OCI-LY7 (cell line): ENCODE measurements around the gene ENOX1. TPM values are rescaled to one million over a fixed set of nuclear protein-coding genes. Genes with fewer than 3 reads are reported as not detected.

ENCODE experiments used
- BruUV-seq: library from RNA; stranded (reverse); fragments of 400-500 nt; replicated peaks from 2 replicates; lab custom pipeline; 2021; lab: Mats Ljungman, UMichigan
- CTCF ChIA-PET: fragments of 300-600 bp; sonication (Branson Sonifier 250); formaldehyde crosslinking; loops from one replicate; lab custom pipeline; 2022; ENCODE audit warnings: antibody characterized with exemption; ENCODE audit not compliant: unreplicated experiment; lab: Charles Lee
- POLR2A ChIA-PET: fragments of 300-600 bp; sonication (Branson Sonifier 250); formaldehyde crosslinking; loops from one replicate; lab custom pipeline; 2022; ENCODE audit warnings: antibody characterized with exemption; lab: Charles Lee
- DNase-seq: peaks from one replicate; pipeline ENCODE4 v3.0.0-alpha.2; 2015; ENCODE audit warnings: low spot score
- H2AFZ ChIP-seq: fragments of 200-600 bp; sonication (generic), shearing (Covaris generic); 2 replicates; pipeline ENCODE4 v1.6.1; 2014; ENCODE audit warnings: mild to moderate bottlenecking, antibody characterized with exemption, low read length, moderate library complexity
- H3K27ac ChIP-seq: fragments of 200-600 bp; sonication (generic); 2 replicates; pipeline ENCODE4 v1.5.1; 2014; ENCODE audit warnings: mixed run types, low read depth, mild to moderate bottlenecking, moderate library complexity, low read length, inconsistent platforms; ENCODE audit not compliant: poor library complexity, severe bottlenecking
- H3K36me3 ChIP-seq: fragments of 200-600 bp; sonication (generic); 2 replicates; pipeline ENCODE4 v1.6.1; 2014; ENCODE audit warnings: mild to moderate bottlenecking, antibody characterized with exemption, low read length, moderate library complexity, mixed read lengths; ENCODE audit not compliant: insufficient read depth
- H3K4me1 ChIP-seq: fragments of 200-600 bp; sonication (generic); 2 replicates; pipeline ENCODE4 v1.5.1; 2014; ENCODE audit warnings: mild to moderate bottlenecking, low read length; ENCODE audit not compliant: insufficient read depth, poor library complexity, severe bottlenecking
- H3K4me2 ChIP-seq: fragments of 200-600 bp; sonication (generic); 2 replicates; pipeline ENCODE4 v1.6.1; 2014; ENCODE audit warnings: mild to moderate bottlenecking, low read length
- H3K4me3 ChIP-seq: fragments of 200-600 bp; sonication (generic); 2 replicates; pipeline ENCODE4 v1.5.1; 2014; ENCODE audit warnings: mild to moderate bottlenecking, low read depth, low read length; ENCODE audit not compliant: poor library complexity, severe bottlenecking
- H3K79me2 ChIP-seq: fragments of 200-600 bp; sonication (generic); 2 replicates; pipeline ENCODE4 v1.6.1; 2016; ENCODE audit warnings: low read depth, mild to moderate bottlenecking, low read length, moderate library complexity, mixed read lengths; ENCODE audit not compliant: insufficient read depth
- H3K9me2 ChIP-seq: fragments of 200-600 bp; sonication (generic); 2 replicates; pipeline ENCODE4 v1.6.1; 2016; ENCODE audit warnings: mild to moderate bottlenecking, low read length, mixed read lengths; ENCODE audit not compliant: insufficient read depth
- H3K9me3 ChIP-seq: fragments of 200-600 bp; sonication (generic); 2 replicates; pipeline ENCODE4 v1.6.1; 2014; ENCODE audit warnings: mild to moderate bottlenecking, mixed run types, low read length, mixed read lengths
- H4K20me1 ChIP-seq: fragments of 200-600 bp; sonication (generic); 2 replicates; pipeline ENCODE4 v1.6.1; 2014; ENCODE audit warnings: mild to moderate bottlenecking, antibody characterized with exemption, low read length, moderate library complexity, mixed read lengths; ENCODE audit not compliant: insufficient read depth
- EZH2phosphoT487 ChIP-seq: fragments of 200-600 bp; sonication (generic); IDR thresholded peaks from 2 replicates; pipeline ENCODE4 v1.6.1; 2018; ENCODE audit warnings: low read depth, borderline replicate concordance, mild to moderate bottlenecking, mixed run types, antibody characterized with exemption, low read length, moderate library complexity, mixed read lengths
- intact Hi-C: fragments of 100-400 bp; cut with micrococcal nuclease; formaldehyde crosslinking; loops from one replicate; pipeline ENCODE4 v1.10.0; 2022; ENCODE audit not compliant: unreplicated experiment
- total RNA-seq, 2 experiments: library from RNA; depleted of rRNA in 1 of 2; stranded (reverse); fragments of >200 nt in 1 of 2; shearing (Covaris generic) in 1 of 2; gene quantifications; 2 replicates each; pipeline ENCODE4 v1.2.3, GENCODE V29; 2014 to 2022
- TF ChIP-seq, protein P1 (sequence below): fragments of 200-600 bp; sonication (generic); conservative IDR thresholded peaks from 2 replicates; pipeline ENCODE4 v1.5.1; 2014; ENCODE audit warnings: mild to moderate bottlenecking, antibody characterized with exemption, low read length, moderate library complexity, mixed read lengths

ENOX1 gene
- total RNA-seq, 2 experiments from 2014 or later = 0.03 TPM; not detected in 1

DNA sequence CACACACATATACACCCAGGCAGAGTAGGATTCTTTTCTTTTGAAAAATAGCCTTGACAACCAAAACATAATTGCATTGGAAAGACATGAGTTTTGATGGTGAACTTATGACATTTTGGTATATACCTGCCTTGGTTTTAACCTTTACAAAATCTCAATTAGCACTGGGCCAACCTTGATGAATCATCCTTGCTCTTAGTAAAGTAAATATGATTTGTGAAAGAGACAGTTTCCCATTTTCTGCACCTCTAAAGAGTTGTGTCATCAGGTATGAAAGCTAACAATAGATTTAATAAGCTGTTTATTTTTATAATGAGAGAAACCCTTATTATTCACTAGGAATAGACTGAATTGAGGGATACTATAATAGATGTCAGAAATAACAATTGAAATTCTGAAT is 15.7 kb upstream of the ENOX1 start:
- no peaks in the 10 kb centered on the region for H3K4me1 ChIP-seq
- POLR2A ChIA-PET = no interaction called here
- no peaks in the 10 kb centered on the region for H3K36me3 ChIP-seq
- no peak for DNase-seq
- no peaks in the 10 kb centered on the region for H3K79me2 ChIP-seq
- H4K20me1 ChIP-seq = no peaks in the 10 kb centered on the region
- no peaks in the 10 kb centered on the region for H3K9me3 ChIP-seq
- H3K4me3 ChIP-seq = no peak overlapping the region
- no peaks in the 10 kb centered on the region for H3K9me2 ChIP-seq
- BruUV-seq = no TSS peak
- no peak for TF ChIP-seq EZH2phosphoT487
- TF ChIP-seq, protein P1, sequence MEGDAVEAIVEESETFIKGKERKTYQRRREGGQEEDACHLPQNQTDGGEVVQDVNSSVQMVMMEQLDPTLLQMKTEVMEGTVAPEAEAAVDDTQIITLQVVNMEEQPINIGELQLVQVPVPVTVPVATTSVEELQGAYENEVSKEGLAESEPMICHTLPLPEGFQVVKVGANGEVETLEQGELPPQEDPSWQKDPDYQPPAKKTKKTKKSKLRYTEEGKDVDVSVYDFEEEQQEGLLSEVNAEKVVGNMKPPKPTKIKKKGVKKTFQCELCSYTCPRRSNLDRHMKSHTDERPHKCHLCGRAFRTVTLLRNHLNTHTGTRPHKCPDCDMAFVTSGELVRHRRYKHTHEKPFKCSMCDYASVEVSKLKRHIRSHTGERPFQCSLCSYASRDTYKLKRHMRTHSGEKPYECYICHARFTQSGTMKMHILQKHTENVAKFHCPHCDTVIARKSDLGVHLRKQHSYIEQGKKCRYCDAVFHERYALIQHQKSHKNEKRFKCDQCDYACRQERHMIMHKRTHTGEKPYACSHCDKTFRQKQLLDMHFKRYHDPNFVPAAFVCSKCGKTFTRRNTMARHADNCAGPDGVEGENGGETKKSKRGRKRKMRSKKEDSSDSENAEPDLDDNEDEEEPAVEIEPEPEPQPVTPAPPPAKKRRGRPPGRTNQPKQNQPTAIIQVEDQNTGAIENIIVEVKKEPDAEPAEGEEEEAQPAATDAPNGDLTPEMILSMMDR = no peak
- H3K4me2 ChIP-seq = no peak overlapping the region
- intact Hi-C loops = loop anchor here (5.0 to 10.0 kb wide), 2 partner anchors 835 to 1208 kb away; no protein-coding TSS in a partner anchor
- CTCF ChIA-PET = no interaction called here
- no peak overlapping the region for H2AFZ ChIP-seq
- no peak overlapping the region for H3K27ac ChIP-seq

DNA sequence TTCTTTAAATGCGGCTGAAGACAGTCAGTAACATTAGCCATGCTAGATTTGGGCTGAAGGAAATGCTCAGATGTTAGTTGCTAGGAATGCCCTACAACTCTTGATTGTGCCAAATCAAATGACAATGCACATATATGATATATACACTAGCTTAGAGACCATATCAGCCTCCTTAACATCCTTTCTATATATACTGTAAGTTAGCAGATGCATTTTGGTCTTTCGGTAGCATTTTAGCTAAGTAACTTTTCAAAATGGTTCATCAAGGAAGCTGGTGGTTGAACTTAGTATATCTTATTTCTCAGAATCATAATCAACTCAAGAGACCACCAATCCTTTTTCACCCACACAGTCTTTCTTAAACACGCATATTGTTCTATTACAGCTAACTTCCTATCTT is 14.1 kb upstream of the ENOX1 start:
- Histone ChIP-seq H3K9me2 (no peaks in the 10 kb centered on the region), H3K4me3 (no peak overlapping the region), H3K4me2 (no peak overlapping the region), H4K20me1 (no peaks in the 10 kb centered on the region), H3K36me3 (no peaks in the 10 kb centered on the region), H3K27ac (no peak overlapping the region), H2AFZ (no peak overlapping the region), H3K4me1 (no peaks in the 10 kb centered on the region), H3K9me3 (no peaks in the 10 kb centered on the region), H3K79me2 (no peaks in the 10 kb centered on the region)
- CTCF ChIA-PET = no interaction called here
- no TSS peak for BruUV-seq
- TF ChIP-seq EZH2phosphoT487 = no peak
- POLR2A ChIA-PET = interaction anchor here (0.6 to 1.8 kb wide), 4 partner anchors 10 to 182 kb away, joined by 3 to 6 read pairs (median 4); no protein-coding TSS in a partner anchor
- intact Hi-C loops = loop anchor here (5.0 to 10.0 kb wide), 2 partner anchors 834 to 1206 kb away; no protein-coding TSS in a partner anchor
- no peak for DNase-seq

DNA sequence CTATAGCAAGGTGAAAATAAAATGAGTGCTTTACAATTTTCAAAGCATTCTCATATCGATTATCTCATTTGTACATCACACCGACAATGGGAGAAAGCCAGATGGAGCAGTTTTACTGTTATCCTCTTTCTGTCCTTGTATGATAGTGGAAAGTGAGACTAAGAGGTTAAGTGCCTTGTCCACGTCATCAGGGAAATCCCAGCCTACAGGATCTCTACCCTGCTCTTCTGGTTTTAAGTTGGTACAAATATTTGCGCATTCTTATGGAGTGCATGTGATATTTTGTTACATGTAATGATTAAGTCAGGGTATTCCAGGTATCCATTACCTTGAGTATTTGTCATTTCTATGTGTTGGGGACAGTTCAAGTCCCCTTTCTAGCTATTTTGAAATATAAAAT is 12.4 kb upstream of the ENOX1 start:
- Histone ChIP-seq H2AFZ (no peak overlapping the region), H3K4me2 (no peak overlapping the region), H3K4me1 (no peaks in the 10 kb centered on the region), H3K36me3 (no peaks in the 10 kb centered on the region), H3K79me2 (no peaks in the 10 kb centered on the region), H4K20me1 (no peaks in the 10 kb centered on the region), H3K9me2 (no peaks in the 10 kb centered on the region), H3K27ac (no peak overlapping the region), H3K9me3 (no peaks in the 10 kb centered on the region), H3K4me3 (no peak overlapping the region)
- no TSS peak for BruUV-seq
- intact Hi-C loops = no loop called here
- DNase-seq = no peak
- POLR2A ChIA-PET = no interaction called here
- CTCF ChIA-PET = no interaction called here
- TF ChIP-seq EZH2phosphoT487 = no peak
- TF ChIP-seq, protein P1 = no peak
